Right atrium auricular region (tissue), 2 donors: Measurements from ENCODE around the gene YWHAB. TPM values are rescaled to one million over a fixed set of nuclear protein-coding genes. Genes with fewer than 3 reads are reported as not detected.

Source experiments
- DNase-seq: peaks from one replicate; pipeline ENCODE4 v3.0.0-alpha.2; 2019; ENCODE audit warnings: low spot score
- H3K27ac ChIP-seq, 2 donors: fragments of 200-600 bp; sonication (generic); 1 replicate in 1 of 2; 2 replicates in 1 of 2; pipeline ENCODE4 v1.5.1; 2016 to 2019
- H3K27me3 ChIP-seq, 2 donors: fragments of 200-600 bp; sonication (generic); one replicate each; pipeline versions ENCODE4 v1.5.1 to v1.6.0; 2017 to 2019
- H3K36me3 ChIP-seq: fragments of 200-600 bp; sonication (generic); one replicate; pipeline ENCODE4 v1.5.1; 2016
- H3K4me1 ChIP-seq, 2 donors: fragments of 200-600 bp; sonication (generic); one replicate each; pipeline versions ENCODE4 v1.5.1 to v1.6.0; 2017 to 2019
- H3K4me3 ChIP-seq, 2 donors: fragments of 200-600 bp; sonication (generic); 1 replicate in 1 of 2; 2 replicates in 1 of 2; pipeline ENCODE4 v1.5.1; 2017 to 2019; ENCODE audit warnings: mild to moderate bottlenecking in 1 of 2, moderate library complexity in 1 of 2
- H3K9me3 ChIP-seq, 2 donors: fragments of 200-600 bp; sonication (generic); one replicate each; pipeline ENCODE4 v1.5.1; 2019
- CTCF ChIP-seq, 2 donors: fragments of 200-600 bp; sonication (generic); IDR thresholded peaks; one replicate each; pipeline ENCODE4 v1.5.1; 2019; ENCODE audit warnings: antibody characterized with exemption in 2 of 2
- total RNA-seq, 2 donors: library from RNA; depleted of rRNA; stranded (reverse); fragments of >200 nt; gene quantifications; one replicate each; pipeline ENCODE4 v1.1.0, GENCODE V29; 2016

Gene YWHAB
- total RNA-seq, 2 donors from 2014 or later = 75.9 to 78.5 TPM

GRCh38 chr20:44850837-44851236, 34.7 kb upstream of the YWHAB start:
- no peaks in the 10 kb centered on the region for H3K27me3 ChIP-seq
- DNase-seq = no peak
- no peaks in the 10 kb centered on the region for H3K4me1 ChIP-seq
- no peak for TF ChIP-seq CTCF (IDR thresholded peaks at IDR 0.05)
- no peaks in the 10 kb centered on the region for H3K9me3 ChIP-seq
- no peak overlapping the region for H3K4me3 ChIP-seq
- no peak overlapping the region for H3K27ac ChIP-seq
- H3K36me3 ChIP-seq = no peaks in the 10 kb centered on the region

- Histone ChIP-seq H3K4me1 (no peaks in the 10 kb centered on the region), H3K4me3 (no peak overlapping the region), H3K27me3 (no peaks in the 10 kb centered on the region), H3K9me3 (no peaks in the 10 kb centered on the region), H3K36me3 (no peaks in the 10 kb centered on the region), H3K27ac (no peak overlapping the region)
- no peak for TF ChIP-seq CTCF (IDR thresholded peaks at IDR 0.05)
- DNase-seq = no peak
These were observed 34.0 kb upstream of the YWHAB start for GRCh38 chr20:44851545-44851944.

- no peak overlapping the region for H3K27ac ChIP-seq
- DNase-seq = no peak
- no peaks in the 10 kb centered on the region for H3K4me1 ChIP-seq
- no peaks in the 10 kb centered on the region for H3K9me3 ChIP-seq
- no peak for TF ChIP-seq CTCF (IDR thresholded peaks at IDR 0.05)
- H3K36me3 ChIP-seq = no peaks in the 10 kb centered on the region
- H3K4me3 ChIP-seq = no peak overlapping the region
- H3K27me3 ChIP-seq = no peaks in the 10 kb centered on the region
These were observed 29.1 kb upstream of the YWHAB start for GRCh38 chr20:44856442-44856841.

GRCh38 chr20:44856856-44857448, 28.6 kb upstream of the YWHAB start:
- H3K27me3 ChIP-seq = no peaks in the 10 kb centered on the region
- H3K4me1 ChIP-seq = peaks cover 0 to 2% of the 10 kb centered on the region in 2 donors
- no peak for TF ChIP-seq CTCF (IDR thresholded peaks at IDR 0.05)
- DNase-seq = no peak
- no peak overlapping the region for H3K27ac ChIP-seq
- no peaks in the 10 kb centered on the region for H3K36me3 ChIP-seq
- no peak overlapping the region for H3K4me3 ChIP-seq
- no peaks in the 10 kb centered on the region for H3K9me3 ChIP-seq

GRCh38 chr20:44858606-44859360, 26.7 kb upstream of the YWHAB start:
- Histone ChIP-seq H3K36me3 (no peaks in the 10 kb centered on the region), H3K4me3 (no peak overlapping the region), H3K9me3 (no peaks in the 10 kb centered on the region), H3K4me1 (peaks cover 0 to 18% of the 10 kb centered on the region in 2 donors), H3K27ac (no peak overlapping the region), H3K27me3 (no peaks in the 10 kb centered on the region)
- no peak for DNase-seq
- no peak for TF ChIP-seq CTCF (IDR thresholded peaks at IDR 0.05)
